GM23248 (cell line): ENCODE measurements around the gene DYNC2H1.

Source experiments
- EZH2 ChIP-seq: fragments of 200-600 bp; sonication (generic); IDR thresholded peaks from 2 replicates; pipeline ENCODE4 v1.6.1; 2018; ENCODE audit warnings: antibody characterized with exemption, mild to moderate bottlenecking; ENCODE audit not compliant: insufficient read depth, poor library complexity, severe bottlenecking
- EZH2phosphoT487 ChIP-seq: fragments of 200-600 bp; sonication (generic); IDR thresholded peaks from 2 replicates; pipeline ENCODE4 v1.6.1; 2018; ENCODE audit warnings: antibody characterized with exemption, moderate library complexity, mild to moderate bottlenecking, low read depth; ENCODE audit not compliant: insufficient read depth

DNA sequence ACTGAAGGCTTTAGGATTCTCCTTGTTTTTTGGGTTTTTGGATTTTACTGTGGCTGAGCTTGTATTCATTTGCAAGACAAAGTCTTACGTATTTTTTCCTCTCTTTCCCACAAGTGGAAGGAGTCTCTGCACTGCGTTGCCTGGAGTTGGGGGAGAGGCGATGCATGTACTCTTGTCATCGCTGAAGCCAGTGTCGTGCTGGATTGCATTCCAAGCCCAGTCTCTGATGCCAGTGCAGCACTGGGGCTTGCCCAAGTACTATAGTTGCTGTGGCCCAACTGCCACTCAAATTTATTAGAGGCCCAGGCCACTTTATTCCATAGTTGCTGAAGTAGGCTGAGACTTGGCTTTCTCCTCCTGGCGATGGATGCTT, 230.2 kb downstream of the DYNC2H1 start:
- TF ChIP-seq EZH2 (no peak), EZH2phosphoT487 (no peak)
